SK-N-SH treated with all-trans-retinoic acid at 6 μM for 48 hours (cell line): ENCODE results near the gene TRMT2B.
A peak's percentile ranks its signal among the peaks of the same experiment; 100 is the strongest.

Experiments
- ATAC-seq: fragments of 200-7000 bp; cut with Tn5 transposase; 3 replicates; pipeline ENCODE4 v1.9.1; 2020; ENCODE audit warnings: mild to moderate bottlenecking, moderate library complexity
- ARNTL ChIP-seq: fragments of 450-650 bp; formaldehyde crosslinking; IDR thresholded peaks from 2 replicates; pipeline ENCODE4 v1.5.0; 2020; ENCODE audit warnings: low read depth, mild to moderate bottlenecking, moderate library complexity, borderline replicate concordance
- BACH2 ChIP-seq: fragments of 250-450 bp; sonication (Bioruptor Pico); IDR thresholded peaks from 2 replicates; pipeline ENCODE4 v1.9.0; 2021; ENCODE audit warnings: mild to moderate bottlenecking, borderline replicate concordance
- CSDC2 ChIP-seq: fragments of 250-450 bp; sonication (Bioruptor Pico); IDR thresholded peaks from 2 replicates; pipeline ENCODE4 v1.5.0; 2020; ENCODE audit warnings: mild to moderate bottlenecking, moderate library complexity
- ESRRG ChIP-seq: fragments of 250-450 bp; sonication (Bioruptor Pico); IDR thresholded peaks from 2 replicates; pipeline ENCODE4 v1.6.1; 2021; ENCODE audit warnings: mild to moderate bottlenecking
- GLIS3 ChIP-seq: fragments of 250-450 bp; sonication (Bioruptor Pico); IDR thresholded peaks from 2 replicates; pipeline ENCODE4 v1.5.0; 2020; ENCODE audit warnings: mild to moderate bottlenecking, moderate library complexity
- ISL1 ChIP-seq: fragments of 250-450 bp; sonication (Bioruptor Pico); IDR thresholded peaks from 2 replicates; pipeline ENCODE4 v2.1.2; 2022; ENCODE audit warnings: mild to moderate bottlenecking, moderate library complexity
- OSR1 ChIP-seq: fragments of 250-450 bp; sonication (Bioruptor Pico); IDR thresholded peaks from 2 replicates; pipeline ENCODE4 v1.8.0; 2022; ENCODE audit warnings: moderate library complexity, mild to moderate bottlenecking, inconsistent platforms
- PPARA ChIP-seq: fragments of 250-450 bp; sonication (Bioruptor Pico); IDR thresholded peaks from 2 replicates; pipeline ENCODE4 v1.5.0; 2020; ENCODE audit warnings: mild to moderate bottlenecking, borderline replicate concordance
- RARB ChIP-seq: fragments of 250-450 bp; sonication (Bioruptor Pico); IDR thresholded peaks from 2 replicates; pipeline ENCODE4 v1.8.0; 2021; ENCODE audit warnings: mild to moderate bottlenecking, moderate library complexity
- SNAI2 ChIP-seq: fragments of 250-450 bp; sonication (Bioruptor Pico); IDR thresholded peaks from 2 replicates; pipeline ENCODE4 v1.5.0; 2020; ENCODE audit warnings: mild to moderate bottlenecking, moderate library complexity
- TCF4 ChIP-seq: fragments of 250-450 bp; sonication (Bioruptor Pico); IDR thresholded peaks from 2 replicates; pipeline ENCODE4 v1.8.0; 2021; ENCODE audit warnings: mild to moderate bottlenecking, moderate library complexity, borderline replicate concordance
- TSHZ2 ChIP-seq: fragments of 250-450 bp; sonication (Bioruptor Pico); IDR thresholded peaks from 2 replicates; pipeline ENCODE4 v1.5.0; 2020; ENCODE audit warnings: mild to moderate bottlenecking, moderate library complexity
- ZC3H10 ChIP-seq: fragments of 250-450 bp; sonication (Bioruptor Pico); IDR thresholded peaks from 2 replicates; pipeline ENCODE4 v1.5.1; 2021; ENCODE audit warnings: mild to moderate bottlenecking, moderate library complexity
- ZFP3 ChIP-seq: fragments of 250-450 bp; sonication (Bioruptor Pico); IDR thresholded peaks from 2 replicates; pipeline ENCODE4 v1.5.0; 2020; ENCODE audit warnings: mild to moderate bottlenecking, moderate library complexity
- ZNF565 ChIP-seq: fragments of 450-650 bp; formaldehyde crosslinking; conservative IDR thresholded peaks from 2 replicates; pipeline ENCODE4 v1.5.0; 2020; ENCODE audit warnings: low read depth, mild to moderate bottlenecking, moderate library complexity
- ZNF70 ChIP-seq: fragments of 450-650 bp; formaldehyde crosslinking; IDR thresholded peaks from 2 replicates; pipeline ENCODE4 v1.5.0; 2020; ENCODE audit warnings: mild to moderate bottlenecking, moderate library complexity
- ZNF8 ChIP-seq: fragments of 450-650 bp; formaldehyde crosslinking; IDR thresholded peaks from 2 replicates; pipeline ENCODE4 v1.5.0; 2020; ENCODE audit warnings: mild to moderate bottlenecking, moderate library complexity
- TF ChIP-seq, protein P1 (sequence below): fragments of 250-450 bp; sonication (Bioruptor Pico); IDR thresholded peaks from 2 replicates; pipeline ENCODE4 v1.8.0; 2020; ENCODE audit warnings: mild to moderate bottlenecking, moderate library complexity, borderline replicate concordance
- TF ChIP-seq, protein P2 (sequence below): fragments of 250-450 bp; sonication (Bioruptor Pico); IDR thresholded peaks from 2 replicates; pipeline ENCODE4 v1.8.0; 2021; ENCODE audit warnings: low read depth, mild to moderate bottlenecking, moderate library complexity, borderline replicate concordance
- TF ChIP-seq, protein P3 (sequence below): fragments of 250-450 bp; sonication (Bioruptor Pico); IDR thresholded peaks from 2 replicates; pipeline ENCODE4 v1.5.1; 2021; ENCODE audit warnings: mild to moderate bottlenecking, moderate library complexity
- TF ChIP-seq, protein P4 (sequence below): fragments of 250-450 bp; sonication (Bioruptor Pico); IDR thresholded peaks from 2 replicates; pipeline ENCODE4 v1.5.1; 2020; ENCODE audit warnings: low read depth, mild to moderate bottlenecking, moderate library complexity

The TRMT2B gene

DNA sequence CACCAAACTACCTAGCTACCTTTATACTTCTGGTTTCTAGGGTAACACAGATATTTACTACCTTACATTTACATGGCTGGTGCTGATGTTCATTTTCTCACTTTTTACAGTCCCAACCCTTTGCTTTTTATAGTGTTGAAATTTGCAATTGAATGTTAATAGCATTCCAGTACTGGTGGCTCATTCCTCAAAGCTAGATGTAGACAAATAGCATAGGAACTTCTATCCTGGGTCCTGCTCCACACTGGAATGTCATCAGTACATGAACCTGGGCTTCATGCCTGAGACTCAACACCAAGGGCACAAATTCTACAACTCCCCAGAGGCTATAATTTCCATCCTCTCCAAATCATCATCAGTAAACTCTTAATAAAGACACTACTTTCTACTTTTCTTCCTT lies 10.3 kb upstream of the TRMT2B start:
- no peak for TF ChIP-seq ZNF8 (CRISPR knock-in tag)
- TF ChIP-seq, protein P1, sequence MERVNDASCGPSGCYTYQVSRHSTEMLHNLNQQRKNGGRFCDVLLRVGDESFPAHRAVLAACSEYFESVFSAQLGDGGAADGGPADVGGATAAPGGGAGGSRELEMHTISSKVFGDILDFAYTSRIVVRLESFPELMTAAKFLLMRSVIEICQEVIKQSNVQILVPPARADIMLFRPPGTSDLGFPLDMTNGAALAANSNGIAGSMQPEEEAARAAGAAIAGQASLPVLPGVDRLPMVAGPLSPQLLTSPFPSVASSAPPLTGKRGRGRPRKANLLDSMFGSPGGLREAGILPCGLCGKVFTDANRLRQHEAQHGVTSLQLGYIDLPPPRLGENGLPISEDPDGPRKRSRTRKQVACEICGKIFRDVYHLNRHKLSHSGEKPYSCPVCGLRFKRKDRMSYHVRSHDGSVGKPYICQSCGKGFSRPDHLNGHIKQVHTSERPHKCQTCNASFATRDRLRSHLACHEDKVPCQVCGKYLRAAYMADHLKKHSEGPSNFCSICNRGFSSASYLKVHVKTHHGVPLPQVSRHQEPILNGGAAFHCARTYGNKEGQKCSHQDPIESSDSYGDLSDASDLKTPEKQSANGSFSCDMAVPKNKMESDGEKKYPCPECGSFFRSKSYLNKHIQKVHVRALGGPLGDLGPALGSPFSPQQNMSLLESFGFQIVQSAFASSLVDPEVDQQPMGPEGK (CRISPR knock-in tag), result no peak
- no peak for TF ChIP-seq ESRRG (CRISPR knock-in tag)
- no peak for TF ChIP-seq ISL1 (CRISPR knock-in tag)
- no peak for TF ChIP-seq ZNF565 (CRISPR knock-in tag)
- no peak for TF ChIP-seq SNAI2 (CRISPR knock-in tag)
- TF ChIP-seq BACH2, result no peak
- no peak for TF ChIP-seq OSR1 (CRISPR knock-in tag)
- TF ChIP-seq, protein P2, sequence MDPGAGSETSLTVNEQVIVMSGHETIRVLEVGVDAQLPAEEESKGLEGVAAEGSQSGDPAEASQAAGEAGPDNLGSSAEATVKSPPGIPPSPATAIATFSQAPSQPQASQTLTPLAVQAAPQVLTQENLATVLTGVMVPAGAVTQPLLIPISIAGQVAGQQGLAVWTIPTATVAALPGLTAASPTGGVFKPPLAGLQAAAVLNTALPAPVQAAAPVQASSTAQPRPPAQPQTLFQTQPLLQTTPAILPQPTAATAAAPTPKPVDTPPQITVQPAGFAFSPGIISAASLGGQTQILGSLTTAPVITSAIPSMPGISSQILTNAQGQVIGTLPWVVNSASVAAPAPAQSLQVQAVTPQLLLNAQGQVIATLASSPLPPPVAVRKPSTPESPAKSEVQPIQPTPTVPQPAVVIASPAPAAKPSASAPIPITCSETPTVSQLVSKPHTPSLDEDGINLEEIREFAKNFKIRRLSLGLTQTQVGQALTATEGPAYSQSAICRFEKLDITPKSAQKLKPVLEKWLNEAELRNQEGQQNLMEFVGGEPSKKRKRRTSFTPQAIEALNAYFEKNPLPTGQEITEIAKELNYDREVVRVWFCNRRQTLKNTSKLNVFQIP (CRISPR knock-in tag), result no peak
- no peak for TF ChIP-seq TCF4
- TF ChIP-seq, protein P3, sequence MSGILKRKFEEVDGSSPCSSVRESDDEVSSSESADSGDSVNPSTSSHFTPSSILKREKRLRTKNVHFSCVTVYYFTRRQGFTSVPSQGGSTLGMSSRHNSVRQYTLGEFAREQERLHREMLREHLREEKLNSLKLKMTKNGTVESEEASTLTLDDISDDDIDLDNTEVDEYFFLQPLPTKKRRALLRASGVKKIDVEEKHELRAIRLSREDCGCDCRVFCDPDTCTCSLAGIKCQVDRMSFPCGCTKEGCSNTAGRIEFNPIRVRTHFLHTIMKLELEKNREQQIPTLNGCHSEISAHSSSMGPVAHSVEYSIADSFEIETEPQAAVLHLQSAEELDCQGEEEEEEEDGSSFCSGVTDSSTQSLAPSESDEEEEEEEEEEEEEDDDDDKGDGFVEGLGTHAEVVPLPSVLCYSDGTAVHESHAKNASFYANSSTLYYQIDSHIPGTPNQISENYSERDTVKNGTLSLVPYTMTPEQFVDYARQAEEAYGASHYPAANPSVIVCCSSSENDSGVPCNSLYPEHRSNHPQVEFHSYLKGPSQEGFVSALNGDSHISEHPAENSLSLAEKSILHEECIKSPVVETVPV (CRISPR knock-in tag), result no peak
- no peak for TF ChIP-seq TSHZ2 (CRISPR knock-in tag)
- no peak for ATAC-seq

DNA sequence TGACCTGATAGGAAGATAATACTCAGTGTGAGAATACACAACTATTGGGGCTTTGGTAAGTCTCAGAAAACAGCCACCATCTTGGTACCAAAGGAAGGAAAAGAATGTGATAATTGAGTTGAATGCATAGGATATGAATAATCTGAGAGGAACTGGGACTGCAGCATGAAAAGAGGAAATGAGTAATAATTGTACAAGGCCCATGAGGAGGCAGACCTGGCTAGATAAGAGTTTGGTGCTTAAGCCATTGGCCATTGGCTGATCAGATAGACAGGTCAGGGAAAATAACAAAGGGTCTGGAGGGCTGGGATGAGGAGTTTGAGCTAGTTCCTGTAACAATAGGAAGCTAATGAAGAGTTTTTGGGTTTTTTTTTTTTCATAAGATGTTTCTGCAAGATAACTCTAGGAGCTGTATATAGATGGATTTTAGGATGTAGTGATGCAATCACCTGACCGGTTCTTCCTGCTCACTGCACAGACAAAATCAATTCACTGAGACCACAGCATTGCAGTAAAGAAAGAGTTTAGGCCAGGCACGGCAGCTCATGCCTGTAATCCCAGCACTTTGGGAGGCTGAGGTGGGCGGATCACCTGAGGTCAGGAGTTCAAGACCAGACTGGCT lies 5.3 kb upstream of the TRMT2B start:
- peak; percentile 28; the same call in 2 of the 3 replicates for ATAC-seq
- TF ChIP-seq ZNF565 (CRISPR knock-in tag) (no peak), OSR1 (CRISPR knock-in tag) (no peak), ZNF70 (no peak), GLIS3 (CRISPR knock-in tag) (no peak), ZFP3 (CRISPR knock-in tag) (no peak), RARB (no peak), ARNTL (CRISPR knock-in tag) (no peak), SNAI2 (CRISPR knock-in tag) (no peak), ZNF8 (CRISPR knock-in tag) (no peak), TCF4 (no peak), CSDC2 (CRISPR knock-in tag) (no peak), ZC3H10 (no peak), BACH2 (no peak), ESRRG (CRISPR knock-in tag) (no peak), TSHZ2 (CRISPR knock-in tag) (no peak), PPARA (CRISPR knock-in tag) (no peak)
- TF ChIP-seq, protein P4, sequence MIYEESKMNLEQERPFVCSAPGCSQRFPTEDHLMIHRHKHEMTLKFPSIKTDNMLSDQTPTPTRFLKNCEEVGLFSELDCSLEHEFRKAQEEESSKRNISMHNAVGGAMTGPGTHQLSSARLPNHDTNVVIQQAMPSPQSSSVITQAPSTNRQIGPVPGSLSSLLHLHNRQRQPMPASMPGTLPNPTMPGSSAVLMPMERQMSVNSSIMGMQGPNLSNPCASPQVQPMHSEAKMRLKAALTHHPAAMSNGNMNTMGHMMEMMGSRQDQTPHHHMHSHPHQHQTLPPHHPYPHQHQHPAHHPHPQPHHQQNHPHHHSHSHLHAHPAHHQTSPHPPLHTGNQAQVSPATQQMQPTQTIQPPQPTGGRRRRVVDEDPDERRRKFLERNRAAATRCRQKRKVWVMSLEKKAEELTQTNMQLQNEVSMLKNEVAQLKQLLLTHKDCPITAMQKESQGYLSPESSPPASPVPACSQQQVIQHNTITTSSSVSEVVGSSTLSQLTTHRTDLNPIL, result no peak
- TF ChIP-seq, protein P3 (CRISPR knock-in tag), result no peak
- TF ChIP-seq, protein P1 (CRISPR knock-in tag), result no peak
